Testis (tissue), 2 donors: Measurements from ENCODE around the gene AKAP8L.

Experiments
- POLR2A ChIP-seq: fragments of 450-650 bp; IDR thresholded peaks from one replicate; pipeline ENCODE4 v1.6.1; 2017; ENCODE audit warnings: antibody characterized with exemption, mild to moderate bottlenecking, moderate library complexity
- TF ChIP-seq, protein P1 (sequence below), 3 experiments: fragments of 450-650 bp in 2 of 3; fragments of 200-600 bp in 1 of 3; sonication (generic) in 1 of 3; IDR thresholded peaks; one replicate each; pipeline ENCODE4 v1.5.1; 2016 to 2019; ENCODE audit warnings: antibody characterized with exemption in 3 of 3, mild to moderate bottlenecking in 2 of 3, moderate library complexity in 1 of 3

DNA sequence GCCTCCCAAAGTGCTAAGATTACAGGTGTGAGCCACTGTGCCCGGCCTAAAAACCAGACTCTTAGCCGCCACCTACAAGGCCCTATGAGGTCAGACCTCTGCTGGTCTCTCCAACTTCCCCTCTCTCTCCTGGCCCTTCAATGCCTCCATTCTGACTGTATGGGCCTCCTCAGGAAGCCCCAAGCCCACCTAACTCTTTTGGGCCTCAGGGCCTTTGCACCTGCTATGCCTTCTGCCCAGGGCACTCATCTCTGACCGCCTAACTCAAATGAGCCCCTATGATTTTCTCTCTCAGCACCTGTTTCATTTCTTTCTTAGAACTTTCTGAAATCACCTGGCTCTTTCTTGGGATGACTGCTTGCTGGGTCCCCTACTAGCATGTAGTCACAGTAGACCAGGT lies 24.5 kb upstream of the AKAP8L start:
- TF ChIP-seq, protein P1, sequence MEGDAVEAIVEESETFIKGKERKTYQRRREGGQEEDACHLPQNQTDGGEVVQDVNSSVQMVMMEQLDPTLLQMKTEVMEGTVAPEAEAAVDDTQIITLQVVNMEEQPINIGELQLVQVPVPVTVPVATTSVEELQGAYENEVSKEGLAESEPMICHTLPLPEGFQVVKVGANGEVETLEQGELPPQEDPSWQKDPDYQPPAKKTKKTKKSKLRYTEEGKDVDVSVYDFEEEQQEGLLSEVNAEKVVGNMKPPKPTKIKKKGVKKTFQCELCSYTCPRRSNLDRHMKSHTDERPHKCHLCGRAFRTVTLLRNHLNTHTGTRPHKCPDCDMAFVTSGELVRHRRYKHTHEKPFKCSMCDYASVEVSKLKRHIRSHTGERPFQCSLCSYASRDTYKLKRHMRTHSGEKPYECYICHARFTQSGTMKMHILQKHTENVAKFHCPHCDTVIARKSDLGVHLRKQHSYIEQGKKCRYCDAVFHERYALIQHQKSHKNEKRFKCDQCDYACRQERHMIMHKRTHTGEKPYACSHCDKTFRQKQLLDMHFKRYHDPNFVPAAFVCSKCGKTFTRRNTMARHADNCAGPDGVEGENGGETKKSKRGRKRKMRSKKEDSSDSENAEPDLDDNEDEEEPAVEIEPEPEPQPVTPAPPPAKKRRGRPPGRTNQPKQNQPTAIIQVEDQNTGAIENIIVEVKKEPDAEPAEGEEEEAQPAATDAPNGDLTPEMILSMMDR (IDR thresholded peaks at IDR 0.05), result no peak
- no peak for TF ChIP-seq POLR2A
